ENCODE results near the gene NUP50. TPM values are rescaled to one million over a fixed set of nuclear protein-coding genes. Genes with fewer than 3 reads are reported as not detected.

Gene NUP50
- total RNA-seq, 1 experiment from 2014 or later, result 128 TPM

DNA sequence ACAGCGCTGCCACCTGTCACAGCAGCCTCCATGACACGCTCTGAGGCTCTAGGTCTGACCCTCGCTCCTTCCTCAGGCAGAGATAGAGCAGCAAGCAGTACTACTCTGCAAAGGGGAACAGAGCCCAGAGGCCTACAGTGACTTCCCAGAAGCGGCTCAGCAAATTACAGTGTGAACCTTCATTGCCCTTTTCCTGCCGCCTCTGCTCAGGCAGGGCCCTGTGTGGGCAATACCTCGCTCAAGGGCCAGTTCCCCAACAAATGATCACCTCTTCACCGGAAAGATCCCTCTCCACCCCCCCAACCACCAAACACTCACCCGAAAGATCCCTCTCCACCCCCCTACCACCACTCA lies 64.7 kb downstream of the NUP50 start:
- H3K9me3 ChIP-seq, result no peaks in the 10 kb centered on the region
- H3K36me3 Mint-ChIP-seq (ENCODE audit: insufficient read depth, unreplicated experiment), result no peaks in the 10 kb centered on the region
- no peaks in the 10 kb centered on the region for H3K4me1 ChIP-seq
- DNase-seq, result no peak
- ChIA-PET CTCF (no interaction called here), POLR2A (no interaction called here)
- no TSS peak for BruUV-seq (replicated peaks)
- no peak overlapping the region for H3K4me3 Mint-ChIP-seq (ENCODE audit: unreplicated experiment)
- no peaks in the 10 kb centered on the region for H3K27me3 ChIP-seq (replicated peaks; ENCODE audit: control insufficient read depth, insufficient read depth, low read length)
- H3K27me3 Mint-ChIP-seq (ENCODE audit: insufficient read depth, unreplicated experiment), result no peaks in the 10 kb centered on the region
- H3K4me3 ChIP-seq (ENCODE audit: low read depth, low read length), result no peak overlapping the region
- H3K36me3 ChIP-seq (ENCODE audit: control insufficient read depth, insufficient read depth, low read length), result no peaks in the 10 kb centered on the region
- peaks cover 7% of the 10 kb centered on the region for H3K4me1 Mint-ChIP-seq (ENCODE audit: low read depth, unreplicated experiment)
- H3K9me3 Mint-ChIP-seq (ENCODE audit: unreplicated experiment), result no peaks in the 10 kb centered on the region
- TF ChIP-seq, protein P1, sequence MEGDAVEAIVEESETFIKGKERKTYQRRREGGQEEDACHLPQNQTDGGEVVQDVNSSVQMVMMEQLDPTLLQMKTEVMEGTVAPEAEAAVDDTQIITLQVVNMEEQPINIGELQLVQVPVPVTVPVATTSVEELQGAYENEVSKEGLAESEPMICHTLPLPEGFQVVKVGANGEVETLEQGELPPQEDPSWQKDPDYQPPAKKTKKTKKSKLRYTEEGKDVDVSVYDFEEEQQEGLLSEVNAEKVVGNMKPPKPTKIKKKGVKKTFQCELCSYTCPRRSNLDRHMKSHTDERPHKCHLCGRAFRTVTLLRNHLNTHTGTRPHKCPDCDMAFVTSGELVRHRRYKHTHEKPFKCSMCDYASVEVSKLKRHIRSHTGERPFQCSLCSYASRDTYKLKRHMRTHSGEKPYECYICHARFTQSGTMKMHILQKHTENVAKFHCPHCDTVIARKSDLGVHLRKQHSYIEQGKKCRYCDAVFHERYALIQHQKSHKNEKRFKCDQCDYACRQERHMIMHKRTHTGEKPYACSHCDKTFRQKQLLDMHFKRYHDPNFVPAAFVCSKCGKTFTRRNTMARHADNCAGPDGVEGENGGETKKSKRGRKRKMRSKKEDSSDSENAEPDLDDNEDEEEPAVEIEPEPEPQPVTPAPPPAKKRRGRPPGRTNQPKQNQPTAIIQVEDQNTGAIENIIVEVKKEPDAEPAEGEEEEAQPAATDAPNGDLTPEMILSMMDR (IDR thresholded peaks at IDR 0.05; ENCODE audit: insufficient read depth in 1 of 2, low read depth in 1 of 2, low read length in 1 of 2, severe bottlenecking in 1 of 2, unreplicated experiment in 1 of 2), result no peak
- intact Hi-C loops (cut with micrococcal nuclease; ENCODE audit: unreplicated experiment), result no loop called here
- no peak overlapping the region for H3K27ac Mint-ChIP-seq (ENCODE audit: unreplicated experiment)

DNA sequence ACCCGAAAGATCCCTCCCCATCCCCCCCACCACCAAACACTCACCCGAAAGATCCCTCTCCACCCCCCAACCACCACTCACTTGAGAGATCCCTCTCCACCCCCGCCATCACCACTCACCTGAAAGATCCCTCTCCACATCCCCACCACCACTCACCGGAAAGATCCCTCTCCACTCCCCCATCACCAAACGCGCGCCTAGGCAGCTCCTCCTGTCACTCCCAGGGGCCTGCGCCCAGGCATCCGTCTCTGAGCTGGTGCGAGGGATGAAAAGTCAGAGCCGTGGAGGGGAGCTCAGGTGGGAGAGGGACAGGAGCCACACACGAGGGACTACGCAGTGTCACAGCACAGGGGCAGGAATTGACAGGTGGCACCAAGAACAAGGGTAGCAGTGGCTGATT lies 65.5 kb downstream of the NUP50 start:
- H3K36me3 Mint-ChIP-seq (ENCODE audit: insufficient read depth, unreplicated experiment), result no peaks in the 10 kb centered on the region
- H3K27me3 ChIP-seq (replicated peaks; ENCODE audit: control insufficient read depth, insufficient read depth, low read length), result no peaks in the 10 kb centered on the region
- no peaks in the 10 kb centered on the region for H3K9me3 Mint-ChIP-seq (ENCODE audit: unreplicated experiment)
- no peak for DNase-seq
- no TSS peak for BruUV-seq (replicated peaks)
- H3K4me1 Mint-ChIP-seq (ENCODE audit: low read depth, unreplicated experiment), result peaks cover 7% of the 10 kb centered on the region
- H3K36me3 ChIP-seq (ENCODE audit: control insufficient read depth, insufficient read depth, low read length), result no peaks in the 10 kb centered on the region
- no peaks in the 10 kb centered on the region for H3K27me3 Mint-ChIP-seq (ENCODE audit: insufficient read depth, unreplicated experiment)
- intact Hi-C loops (cut with micrococcal nuclease; ENCODE audit: unreplicated experiment), result no loop called here
- H3K4me3 ChIP-seq (ENCODE audit: low read depth, low read length), result no peak overlapping the region
- POLR2A ChIA-PET, result no interaction called here
- CTCF ChIA-PET, result no interaction called here
- no peaks in the 10 kb centered on the region for H3K9me3 ChIP-seq
- TF ChIP-seq, protein P1 (IDR thresholded peaks at IDR 0.05; ENCODE audit: insufficient read depth in 1 of 2, low read depth in 1 of 2, low read length in 1 of 2, severe bottlenecking in 1 of 2, unreplicated experiment in 1 of 2), result no peak
- no peak overlapping the region for H3K4me3 Mint-ChIP-seq (ENCODE audit: unreplicated experiment)
- no peaks in the 10 kb centered on the region for H3K4me1 ChIP-seq
- H3K27ac Mint-ChIP-seq (ENCODE audit: unreplicated experiment), result no peak overlapping the region

DNA sequence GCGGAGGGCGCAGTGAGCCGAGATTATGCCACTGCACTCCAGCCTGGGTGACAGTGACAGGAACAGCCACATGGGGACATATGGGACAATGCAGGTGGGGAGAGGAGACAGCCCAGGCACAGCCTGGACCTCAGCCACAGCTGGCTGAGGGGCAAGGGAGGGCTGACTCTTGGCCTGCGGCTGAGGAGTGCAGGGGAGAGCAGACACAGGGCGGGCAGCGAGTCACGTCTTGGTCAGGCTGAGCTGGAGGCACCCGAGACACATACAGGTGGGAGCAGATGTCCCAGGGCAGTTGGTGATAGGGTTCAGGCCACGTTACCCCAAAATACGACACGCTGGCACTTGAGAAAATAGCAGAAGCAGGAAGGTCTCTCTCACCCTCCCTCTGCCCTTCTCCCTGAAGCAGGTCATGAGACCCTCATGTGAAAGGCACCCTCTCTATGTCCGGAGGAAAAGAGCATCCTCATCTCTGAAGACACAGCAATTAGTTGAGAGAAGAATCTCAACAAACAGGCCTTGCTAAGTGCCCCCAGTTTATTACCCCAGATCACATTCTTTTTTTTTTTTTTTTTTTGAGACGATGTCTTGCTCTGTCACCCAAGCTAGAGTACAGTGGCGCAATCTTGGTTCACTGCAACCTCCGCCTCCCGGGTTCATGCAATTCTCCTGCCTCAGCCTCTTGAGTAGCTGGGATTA lies 66.4 kb downstream of the NUP50 start:
- H3K4me1 Mint-ChIP-seq (ENCODE audit: low read depth, unreplicated experiment), result peaks cover 7% of the 10 kb centered on the region
- H3K27me3 Mint-ChIP-seq (ENCODE audit: insufficient read depth, unreplicated experiment), result no peaks in the 10 kb centered on the region
- Histone ChIP-seq H3K27me3 (replicated peaks; ENCODE audit: control insufficient read depth, insufficient read depth, low read length) (no peaks in the 10 kb centered on the region), H3K4me1 (no peaks in the 10 kb centered on the region), H3K4me3 (ENCODE audit: low read depth, low read length) (no peak overlapping the region), H3K9me3 (no peaks in the 10 kb centered on the region), H3K36me3 (ENCODE audit: control insufficient read depth, insufficient read depth, low read length) (no peaks in the 10 kb centered on the region)
- H3K4me3 Mint-ChIP-seq (ENCODE audit: unreplicated experiment), result no peak overlapping the region
- ChIA-PET CTCF (interaction anchor here (0.7 kb wide), 1 partner anchor 28 kb away, joined by 7 read pairs; no protein-coding TSS in a partner anchor), POLR2A (interaction anchor here (0.7 kb wide), 1 partner anchor 49 kb away, joined by 5 read pairs; no protein-coding TSS in a partner anchor)
- no TSS peak for BruUV-seq (replicated peaks)
- no peak overlapping the region for H3K27ac Mint-ChIP-seq (ENCODE audit: unreplicated experiment)
- TF ChIP-seq, protein P1 (IDR thresholded peaks at IDR 0.05; ENCODE audit: insufficient read depth in 1 of 2, low read depth in 1 of 2, low read length in 1 of 2, severe bottlenecking in 1 of 2, unreplicated experiment in 1 of 2), result no peak
- intact Hi-C loops (cut with micrococcal nuclease; ENCODE audit: unreplicated experiment), result no loop called here
- no peak for DNase-seq
- H3K36me3 Mint-ChIP-seq (ENCODE audit: insufficient read depth, unreplicated experiment), result no peaks in the 10 kb centered on the region
- H3K9me3 Mint-ChIP-seq (ENCODE audit: unreplicated experiment), result no peaks in the 10 kb centered on the region

All from Caco-2 (cell line).